GM13976 (cell line): ENCODE results near the gene CDC25C.
A peak's percentile ranks its signal among the peaks of the same experiment; 100 is the strongest.

Experiments used
- DNase-seq: peaks from one replicate; pipeline ENCODE4 v3.0.0; 2012; ENCODE audit warnings: low spot score
- in situ Hi-C: fragments of 300-500 bp; cut with MboI; formaldehyde crosslinking; loops from one replicate; pipeline ENCODE4 v1.12.0; 2022; ENCODE audit warnings: low sequenced_read_pairs, mixed read lengths, inconsistent platforms; ENCODE audit not compliant: unreplicated experiment
- TF ChIP-seq, protein P1 (sequence below): IDR thresholded peaks from 2 replicates; pipeline ENCODE4 v1.5.1; 2012; ENCODE audit warnings: borderline replicate concordance, mild to moderate bottlenecking; ENCODE audit not compliant: insufficient read depth; ENCODE audit errors: extremely low read depth, missing control alignments, control extremely low read depth

Gene CDC25C

DNA sequence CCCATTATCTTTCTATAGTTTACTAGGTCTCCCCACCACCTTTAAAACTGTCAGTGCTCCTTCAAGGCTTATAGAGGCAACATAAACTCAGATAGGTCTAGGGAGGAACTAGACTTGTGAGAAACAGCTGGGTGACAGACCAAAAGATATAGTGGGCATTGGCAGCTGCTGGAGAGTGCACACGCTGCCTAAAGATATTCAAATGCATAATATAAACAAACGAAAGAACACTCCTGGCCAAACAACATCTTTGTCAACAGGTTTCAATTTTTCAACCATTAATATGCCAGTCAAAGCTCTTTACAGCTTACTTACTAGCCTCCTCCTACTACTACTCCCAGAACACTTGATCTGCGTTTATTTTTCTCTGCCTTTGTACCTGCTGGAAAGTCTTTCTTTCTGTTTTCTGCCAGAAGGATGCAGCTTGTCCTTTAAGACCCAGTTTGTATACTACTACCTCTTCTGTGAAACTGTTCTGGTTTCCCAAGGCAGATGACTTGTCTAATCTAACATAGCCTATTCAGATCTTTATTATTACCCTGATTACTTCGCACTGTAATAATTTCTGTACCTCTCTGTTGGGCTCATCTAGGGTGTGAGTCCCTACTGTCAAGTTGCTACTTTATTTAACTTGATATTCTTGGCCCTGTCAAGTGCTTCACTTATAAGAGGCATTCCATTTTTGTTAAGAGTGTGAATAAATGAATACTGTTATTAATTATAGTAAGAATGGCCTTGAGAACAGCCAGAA is 35.2 kb upstream of the CDC25C start:
- in situ Hi-C loops = no loop called here
- DNase-seq = no peak
- TF ChIP-seq, protein P1, sequence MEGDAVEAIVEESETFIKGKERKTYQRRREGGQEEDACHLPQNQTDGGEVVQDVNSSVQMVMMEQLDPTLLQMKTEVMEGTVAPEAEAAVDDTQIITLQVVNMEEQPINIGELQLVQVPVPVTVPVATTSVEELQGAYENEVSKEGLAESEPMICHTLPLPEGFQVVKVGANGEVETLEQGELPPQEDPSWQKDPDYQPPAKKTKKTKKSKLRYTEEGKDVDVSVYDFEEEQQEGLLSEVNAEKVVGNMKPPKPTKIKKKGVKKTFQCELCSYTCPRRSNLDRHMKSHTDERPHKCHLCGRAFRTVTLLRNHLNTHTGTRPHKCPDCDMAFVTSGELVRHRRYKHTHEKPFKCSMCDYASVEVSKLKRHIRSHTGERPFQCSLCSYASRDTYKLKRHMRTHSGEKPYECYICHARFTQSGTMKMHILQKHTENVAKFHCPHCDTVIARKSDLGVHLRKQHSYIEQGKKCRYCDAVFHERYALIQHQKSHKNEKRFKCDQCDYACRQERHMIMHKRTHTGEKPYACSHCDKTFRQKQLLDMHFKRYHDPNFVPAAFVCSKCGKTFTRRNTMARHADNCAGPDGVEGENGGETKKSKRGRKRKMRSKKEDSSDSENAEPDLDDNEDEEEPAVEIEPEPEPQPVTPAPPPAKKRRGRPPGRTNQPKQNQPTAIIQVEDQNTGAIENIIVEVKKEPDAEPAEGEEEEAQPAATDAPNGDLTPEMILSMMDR = no peak

DNA sequence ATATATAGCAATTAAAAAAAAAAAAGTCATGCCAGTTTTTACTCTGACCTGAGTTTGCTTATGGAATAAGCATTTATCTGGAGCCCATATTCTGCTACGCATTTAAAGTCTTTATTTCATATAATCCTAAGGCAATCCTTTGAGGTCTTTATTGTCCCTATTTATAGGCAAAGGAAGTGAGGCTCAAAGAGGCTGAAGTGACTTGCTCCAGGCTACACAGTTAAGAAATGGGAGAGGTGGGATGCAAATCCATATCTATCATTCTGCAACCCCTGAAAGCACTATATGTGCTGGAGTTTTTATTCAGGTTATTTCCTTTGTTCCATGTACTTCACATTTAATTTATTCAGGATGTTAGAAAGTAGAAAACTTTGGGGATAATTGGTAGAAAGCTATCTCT is 33.0 kb upstream of the CDC25C start:
- no peak for DNase-seq
- TF ChIP-seq, protein P1 = no peak
- in situ Hi-C loops = no loop called here

DNA sequence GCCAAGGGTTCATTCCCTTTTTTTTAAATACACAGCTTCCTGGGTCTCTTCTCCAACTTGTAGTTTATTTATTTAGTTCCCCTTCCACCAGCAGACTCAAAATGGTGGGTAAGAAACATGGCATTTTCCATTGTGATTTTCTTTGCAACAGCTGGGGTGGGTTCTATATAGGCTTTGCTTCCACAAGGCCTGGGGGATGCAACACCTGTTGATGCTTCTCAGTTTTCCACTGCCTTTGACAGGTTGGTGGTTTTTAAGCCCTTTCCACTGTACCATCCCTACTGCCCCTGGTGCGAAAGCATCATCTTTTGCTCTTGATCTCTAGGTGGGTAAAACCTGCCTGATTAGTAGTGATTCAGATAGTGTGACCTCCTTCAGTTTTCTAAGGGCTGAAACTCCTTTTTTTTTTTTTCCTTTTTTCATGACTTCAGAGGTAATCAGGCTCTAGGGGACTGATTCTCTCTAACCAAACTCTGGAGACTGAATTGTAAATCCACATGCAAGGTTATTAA is 29.4 kb upstream of the CDC25C start:
- no peak for DNase-seq
- TF ChIP-seq, protein P1 = no peak
- in situ Hi-C loops = no loop called here

DNA sequence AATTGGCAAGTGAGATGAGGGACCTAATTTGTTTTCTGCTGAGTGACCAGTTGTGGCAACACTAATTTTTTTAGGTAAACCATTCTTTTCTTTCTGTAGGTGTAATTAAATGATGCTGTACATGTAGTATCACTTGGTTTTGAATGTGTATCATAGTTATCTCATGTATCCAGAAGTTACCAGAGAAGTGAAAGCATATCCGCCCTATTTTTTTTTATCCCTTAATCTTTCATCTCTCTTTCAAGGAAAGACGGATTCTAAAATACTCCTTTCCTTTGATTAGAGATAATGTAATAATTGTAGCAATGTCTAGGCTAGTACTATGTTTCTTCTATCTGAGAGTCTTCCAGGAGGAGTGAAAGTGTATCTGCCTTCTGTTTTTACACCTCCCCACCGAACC is 28.0 kb upstream of the CDC25C start:
- TF ChIP-seq, protein P1 = no peak
- DNase-seq = no peak
- in situ Hi-C loops = no loop called here

DNA sequence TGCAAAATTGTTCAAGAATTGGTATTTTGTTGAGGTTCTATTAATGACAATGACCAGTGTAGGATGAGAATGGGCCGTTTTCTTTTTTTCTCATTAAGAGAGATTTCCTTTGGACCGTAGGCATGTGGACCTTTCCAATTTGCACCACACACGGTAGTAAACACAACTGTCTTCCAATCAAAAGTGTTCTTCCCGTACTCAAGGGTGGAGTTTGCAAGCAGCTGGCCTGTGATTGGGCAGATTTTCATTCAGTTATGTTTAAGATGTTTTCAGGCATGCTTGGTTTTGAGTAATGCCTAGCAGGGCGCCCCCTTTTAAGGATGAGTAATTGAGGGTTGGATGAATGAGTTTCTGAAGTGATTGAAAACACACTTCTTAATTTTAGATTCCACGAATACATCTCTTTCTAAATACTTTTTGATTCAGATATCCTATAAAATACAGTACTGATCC is 23.3 kb upstream of the CDC25C start:
- peak; percentile 75 for DNase-seq
- in situ Hi-C loops = no loop called here
- TF ChIP-seq, protein P1 = peak; percentile 4

DNA sequence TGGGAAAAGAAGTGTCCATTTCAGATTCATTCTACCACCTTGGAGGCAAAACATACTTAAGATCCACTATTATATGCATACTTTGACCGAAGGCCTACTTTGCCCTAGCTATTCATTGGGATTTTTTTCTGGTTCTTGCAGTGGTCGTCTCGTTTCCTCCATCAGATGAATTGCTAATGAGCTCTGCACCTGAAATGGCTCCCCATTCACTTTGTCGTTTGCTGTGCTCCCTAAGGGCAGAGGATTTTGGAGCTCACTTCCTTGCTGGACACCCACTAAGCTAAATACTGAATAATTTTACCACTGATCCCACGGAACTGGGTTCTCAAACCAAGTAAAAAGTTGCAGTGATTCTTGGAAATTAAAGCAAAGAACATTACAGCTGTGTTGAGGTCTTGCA is 22.8 kb upstream of the CDC25C start:
- TF ChIP-seq, protein P1 = no peak
- in situ Hi-C loops = no loop called here
- DNase-seq = no peak

DNA sequence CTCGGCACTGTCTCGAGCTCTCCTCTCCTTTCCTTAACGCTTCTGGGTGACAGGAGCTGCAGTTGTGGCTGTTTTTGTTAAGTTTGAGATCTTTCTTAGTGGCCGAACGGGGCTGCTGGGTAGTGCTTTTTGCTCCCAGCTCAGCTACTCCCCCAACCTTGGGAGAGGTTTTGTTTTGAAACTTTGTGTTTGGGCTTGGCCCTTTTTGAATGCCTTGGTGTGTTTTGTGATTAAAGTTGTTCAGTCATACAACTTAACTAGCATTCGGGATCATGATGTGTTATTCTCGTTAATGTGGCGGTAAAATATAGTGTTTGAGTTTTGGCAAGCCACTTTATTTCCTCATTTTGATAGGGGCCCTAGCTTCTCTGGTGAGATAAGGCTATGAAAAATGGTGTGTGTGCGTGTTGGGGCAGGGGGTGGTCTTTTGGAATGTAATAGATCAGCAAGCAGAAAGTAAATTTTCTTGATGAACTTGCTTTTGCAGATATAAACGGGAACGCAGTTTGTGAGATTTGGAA is 22.0 kb upstream of the CDC25C start:
- in situ Hi-C loops = no loop called here
- TF ChIP-seq, protein P1 = no peak
- DNase-seq = no peak
